Chondrocyte (in vitro differentiated cells): Measurements from ENCODE around the gene EXOC1L. TPM values are rescaled to one million over a fixed set of nuclear protein-coding genes. Genes with fewer than 3 reads are reported as not detected.

Experiments
- DNase-seq: peaks from one replicate; pipeline ENCODE4 v3.0.0; 2021; ENCODE audit warnings: mixed read lengths, low spot score
- H3K27ac Mint-ChIP-seq: one replicate; pipeline ENCODE4 v1.8.0; 2021; ENCODE audit warnings: mild to moderate bottlenecking, moderate library complexity, mixed read lengths; ENCODE audit not compliant: unreplicated experiment
- H3K27me3 Mint-ChIP-seq: 2 replicates; pipeline ENCODE4 v1.8.0; 2021; ENCODE audit warnings: low read depth, mixed read lengths
- H3K36me3 Mint-ChIP-seq: 2 replicates; pipeline ENCODE4 v1.8.0; 2021; ENCODE audit warnings: low read depth, mixed read lengths
- H3K4me1 Mint-ChIP-seq: 2 replicates; pipeline ENCODE4 v1.8.0; 2021; ENCODE audit warnings: low read depth, mild to moderate bottlenecking, mixed read lengths
- H3K4me3 Mint-ChIP-seq: one replicate; pipeline ENCODE4 v1.8.0; 2021; ENCODE audit warnings: mild to moderate bottlenecking, moderate library complexity, mixed read lengths; ENCODE audit not compliant: unreplicated experiment
- H3K9me3 Mint-ChIP-seq: 2 replicates; pipeline ENCODE4 v1.8.0; 2021; ENCODE audit warnings: low read depth, mixed read lengths
- total RNA-seq: library from RNA; stranded (reverse); gene quantifications from 3 replicates; pipeline ENCODE4 v1.2.1, GENCODE V29; 2021
- TF ChIP-seq, protein P1 (sequence below): fragments of 200-600 bp; sonication (generic); IDR thresholded peaks from 2 replicates; pipeline ENCODE4 v1.5.0; 2021; ENCODE audit warnings: antibody characterized with exemption, mild to moderate bottlenecking, moderate library complexity

EXOC1L gene
- total RNA-seq, 1 donor from 2014 or later, result not detected

DNA sequence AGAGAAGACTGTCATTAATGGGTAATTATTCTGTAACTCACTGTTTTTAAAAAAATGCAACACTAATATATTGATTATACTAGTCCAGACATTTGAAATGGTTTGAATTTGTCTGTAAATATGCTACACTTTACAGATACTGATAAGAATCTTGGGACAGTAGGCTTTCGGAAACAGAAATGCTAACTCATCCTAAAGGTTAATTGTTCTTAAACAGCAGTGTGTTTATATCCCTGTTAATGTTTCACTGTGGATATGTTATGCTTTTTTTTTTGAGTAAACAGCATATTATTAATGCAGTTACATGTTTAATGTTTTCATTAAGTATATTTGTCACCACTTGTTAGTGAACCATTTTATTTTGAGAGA lies 65.2 kb downstream of the EXOC1L start:
- no peak overlapping the region for H3K27ac Mint-ChIP-seq
- DNase-seq, result no peak
- peaks cover 19% of the 10 kb centered on the region for H3K36me3 Mint-ChIP-seq
- no peak overlapping the region for H3K4me3 Mint-ChIP-seq
- no peaks in the 10 kb centered on the region for H3K4me1 Mint-ChIP-seq
- TF ChIP-seq, protein P1, sequence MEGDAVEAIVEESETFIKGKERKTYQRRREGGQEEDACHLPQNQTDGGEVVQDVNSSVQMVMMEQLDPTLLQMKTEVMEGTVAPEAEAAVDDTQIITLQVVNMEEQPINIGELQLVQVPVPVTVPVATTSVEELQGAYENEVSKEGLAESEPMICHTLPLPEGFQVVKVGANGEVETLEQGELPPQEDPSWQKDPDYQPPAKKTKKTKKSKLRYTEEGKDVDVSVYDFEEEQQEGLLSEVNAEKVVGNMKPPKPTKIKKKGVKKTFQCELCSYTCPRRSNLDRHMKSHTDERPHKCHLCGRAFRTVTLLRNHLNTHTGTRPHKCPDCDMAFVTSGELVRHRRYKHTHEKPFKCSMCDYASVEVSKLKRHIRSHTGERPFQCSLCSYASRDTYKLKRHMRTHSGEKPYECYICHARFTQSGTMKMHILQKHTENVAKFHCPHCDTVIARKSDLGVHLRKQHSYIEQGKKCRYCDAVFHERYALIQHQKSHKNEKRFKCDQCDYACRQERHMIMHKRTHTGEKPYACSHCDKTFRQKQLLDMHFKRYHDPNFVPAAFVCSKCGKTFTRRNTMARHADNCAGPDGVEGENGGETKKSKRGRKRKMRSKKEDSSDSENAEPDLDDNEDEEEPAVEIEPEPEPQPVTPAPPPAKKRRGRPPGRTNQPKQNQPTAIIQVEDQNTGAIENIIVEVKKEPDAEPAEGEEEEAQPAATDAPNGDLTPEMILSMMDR, result no peak
- no peaks in the 10 kb centered on the region for H3K27me3 Mint-ChIP-seq
- H3K9me3 Mint-ChIP-seq, result no peaks in the 10 kb centered on the region

Other genes with a start within 250 kb of the EXOC1L start
- not detected in 3 replicates for gene PDCL2, start 227.5 kb upstream of the EXOC1L start, total RNA-seq
- 0.80 to 1.5 TPM in 2 of 3 replicates, not detected in the other for gene NMU, start 183.5 kb upstream of the EXOC1L start, total RNA-seq
- gene EXOC1, start 33.9 kb downstream of the EXOC1L start, total RNA-seq, result 28.9 to 38.8 TPM (median 29.5 TPM) in 3 replicates
- gene CEP135, start 129.2 kb downstream of the EXOC1L start, total RNA-seq, result 5.2 to 9.4 TPM (median 5.3 TPM) in 3 replicates